Nephron progenitor cell (in vitro differentiated cells): ENCODE data around the gene HSD11B2.
A peak's percentile ranks its signal among the peaks of the same experiment; 100 is the strongest.

Experiments
- DNase-seq: peaks from one replicate; pipeline ENCODE4 v3.0.0; 2021
- H3K27ac Mint-ChIP-seq: 2 replicates; pipeline ENCODE4 v1.8.0; 2021; ENCODE audit warnings: mild to moderate bottlenecking, moderate library complexity, mixed read lengths
- H3K27me3 Mint-ChIP-seq: 2 replicates; pipeline ENCODE4 v1.8.0; 2021; ENCODE audit warnings: mild to moderate bottlenecking, low read depth, mixed read lengths; ENCODE audit not compliant: poor library complexity
- H3K36me3 Mint-ChIP-seq: 2 replicates; pipeline ENCODE4 v1.8.0; 2021; ENCODE audit warnings: low read depth, mixed read lengths
- H3K4me1 Mint-ChIP-seq: 2 replicates; pipeline ENCODE4 v1.8.0; 2021; ENCODE audit warnings: mixed read lengths
- H3K4me3 Mint-ChIP-seq: 2 replicates; pipeline ENCODE4 v1.8.0; 2021; ENCODE audit warnings: mild to moderate bottlenecking, moderate library complexity, mixed read lengths
- H3K9me3 Mint-ChIP-seq: 2 replicates; pipeline ENCODE4 v1.8.0; 2021; ENCODE audit warnings: mild to moderate bottlenecking, moderate library complexity, mixed read lengths
- TF ChIP-seq, protein P1 (sequence below): fragments of 200-600 bp; sonication (generic); IDR thresholded peaks from 2 replicates; pipeline ENCODE4 v1.5.0; 2021; ENCODE audit warnings: antibody characterized with exemption

The HSD11B2 gene

DNA sequence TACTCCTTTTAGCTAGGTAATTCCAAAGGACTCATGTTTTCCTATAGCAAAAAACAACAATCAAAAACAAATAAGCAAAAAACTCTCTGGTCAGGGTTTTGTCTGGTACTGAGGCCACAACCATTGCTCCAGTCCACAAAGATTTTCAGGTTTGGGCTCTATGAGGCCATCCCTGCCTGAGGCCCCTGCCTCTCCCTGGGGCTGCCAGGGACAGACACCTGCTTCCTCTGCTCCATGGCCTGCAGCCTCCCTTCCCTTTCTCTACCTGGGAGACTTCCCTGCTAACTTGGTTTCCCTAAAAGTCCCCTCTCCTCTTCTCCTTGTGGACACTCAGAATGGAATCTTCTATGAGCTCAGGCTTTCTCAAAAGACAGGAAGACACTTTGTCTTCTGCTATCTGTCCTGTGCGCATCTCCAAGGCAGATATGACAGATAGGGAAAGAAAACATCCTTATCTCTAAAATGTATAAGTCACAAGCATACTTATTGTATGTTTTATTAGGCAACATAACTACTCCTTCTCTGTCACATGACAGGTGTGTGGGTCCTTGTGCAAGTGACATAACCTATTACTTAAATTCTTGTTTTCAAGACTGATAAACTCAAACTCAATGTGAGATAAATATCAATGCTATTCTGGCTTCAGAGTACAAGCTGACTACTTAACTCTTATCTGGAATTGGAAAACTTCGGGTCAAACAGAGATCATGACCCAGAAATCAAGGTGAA, 13.4 kb upstream of the HSD11B2 start:
- Mint-ChIP-seq H3K4me1 (peaks cover 49% of the 10 kb centered on the region), H3K4me3 (peak overlapping the region; percentile 86), H3K36me3 (peaks cover 4% of the 10 kb centered on the region), H3K27ac (no peak overlapping the region), H3K27me3 (peaks cover 24% of the 10 kb centered on the region), H3K9me3 (no peaks in the 10 kb centered on the region)
- no peak for DNase-seq
- TF ChIP-seq, protein P1, sequence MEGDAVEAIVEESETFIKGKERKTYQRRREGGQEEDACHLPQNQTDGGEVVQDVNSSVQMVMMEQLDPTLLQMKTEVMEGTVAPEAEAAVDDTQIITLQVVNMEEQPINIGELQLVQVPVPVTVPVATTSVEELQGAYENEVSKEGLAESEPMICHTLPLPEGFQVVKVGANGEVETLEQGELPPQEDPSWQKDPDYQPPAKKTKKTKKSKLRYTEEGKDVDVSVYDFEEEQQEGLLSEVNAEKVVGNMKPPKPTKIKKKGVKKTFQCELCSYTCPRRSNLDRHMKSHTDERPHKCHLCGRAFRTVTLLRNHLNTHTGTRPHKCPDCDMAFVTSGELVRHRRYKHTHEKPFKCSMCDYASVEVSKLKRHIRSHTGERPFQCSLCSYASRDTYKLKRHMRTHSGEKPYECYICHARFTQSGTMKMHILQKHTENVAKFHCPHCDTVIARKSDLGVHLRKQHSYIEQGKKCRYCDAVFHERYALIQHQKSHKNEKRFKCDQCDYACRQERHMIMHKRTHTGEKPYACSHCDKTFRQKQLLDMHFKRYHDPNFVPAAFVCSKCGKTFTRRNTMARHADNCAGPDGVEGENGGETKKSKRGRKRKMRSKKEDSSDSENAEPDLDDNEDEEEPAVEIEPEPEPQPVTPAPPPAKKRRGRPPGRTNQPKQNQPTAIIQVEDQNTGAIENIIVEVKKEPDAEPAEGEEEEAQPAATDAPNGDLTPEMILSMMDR = no peak

DNA sequence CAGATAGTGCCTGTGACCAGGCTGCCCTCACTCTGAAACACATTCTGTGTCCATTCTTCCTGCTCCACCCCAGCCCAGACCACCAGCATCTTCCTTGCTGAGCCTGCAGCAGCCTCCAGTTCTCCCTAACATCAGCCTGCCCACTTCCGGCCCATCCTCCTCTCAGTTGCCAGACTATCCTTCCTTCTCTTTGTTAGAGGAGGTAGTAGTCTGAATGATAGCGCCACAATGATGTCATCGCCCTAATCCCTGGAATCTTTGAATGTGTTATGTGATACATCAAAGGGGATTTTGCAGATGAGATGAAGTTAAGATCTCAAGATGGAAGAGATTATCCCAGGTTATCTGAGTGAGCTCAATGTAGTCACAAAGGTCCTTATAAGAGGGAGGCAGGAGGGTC, 11.4 kb upstream of the HSD11B2 start:
- H3K36me3 Mint-ChIP-seq = peaks cover 4% of the 10 kb centered on the region
- H3K27me3 Mint-ChIP-seq = peaks cover 29% of the 10 kb centered on the region
- TF ChIP-seq, protein P1 = no peak
- H3K4me3 Mint-ChIP-seq = no peak overlapping the region
- DNase-seq = no peak
- no peaks in the 10 kb centered on the region for H3K9me3 Mint-ChIP-seq
- peaks cover 55% of the 10 kb centered on the region for H3K4me1 Mint-ChIP-seq
- no peak overlapping the region for H3K27ac Mint-ChIP-seq

GRCh38 chr16:67419931-67420330, 11.0 kb upstream of the HSD11B2 start:
- no peak overlapping the region for H3K4me3 Mint-ChIP-seq
- peaks cover 31% of the 10 kb centered on the region for H3K27me3 Mint-ChIP-seq
- no peaks in the 10 kb centered on the region for H3K9me3 Mint-ChIP-seq
- TF ChIP-seq, protein P1 = no peak
- DNase-seq = no peak
- no peak overlapping the region for H3K27ac Mint-ChIP-seq
- H3K36me3 Mint-ChIP-seq = peaks cover 4% of the 10 kb centered on the region
- H3K4me1 Mint-ChIP-seq = peaks cover 57% of the 10 kb centered on the region

- DNase-seq = no peak
- Mint-ChIP-seq H3K27me3 (peaks cover 37% of the 10 kb centered on the region), H3K27ac (peak overlapping the region; percentile 39), H3K9me3 (no peaks in the 10 kb centered on the region), H3K4me1 (peaks cover 61% of the 10 kb centered on the region), H3K36me3 (no peaks in the 10 kb centered on the region), H3K4me3 (no peak overlapping the region)
- TF ChIP-seq, protein P1 = no peak
These were observed 9.9 kb upstream of the HSD11B2 start for GRCh38 chr16:67421030-67421429.

DNA sequence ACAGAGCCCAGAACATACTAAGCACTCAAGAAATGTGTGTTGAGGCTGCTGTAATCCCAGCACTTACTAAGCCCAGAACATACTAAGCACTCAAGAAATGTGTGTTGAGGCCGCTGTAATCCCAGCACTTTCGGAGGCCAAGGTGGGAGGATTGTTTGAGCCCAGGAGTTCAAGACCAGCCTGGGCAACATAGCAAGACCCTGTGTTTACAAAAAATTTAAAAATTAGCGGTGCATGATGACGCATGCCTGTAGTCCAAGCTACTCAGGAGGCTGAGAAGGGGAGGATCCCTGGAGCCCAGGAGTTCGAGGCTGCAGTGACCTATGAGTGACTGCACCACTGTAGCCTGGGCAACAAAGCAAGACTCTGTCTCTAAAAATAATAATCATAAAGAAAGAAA, 7.9 kb upstream of the HSD11B2 start:
- Mint-ChIP-seq H3K27me3 (peaks cover 50% of the 10 kb centered on the region), H3K36me3 (no peaks in the 10 kb centered on the region), H3K4me1 (peaks cover 57% of the 10 kb centered on the region), H3K27ac (no peak overlapping the region), H3K9me3 (no peaks in the 10 kb centered on the region), H3K4me3 (no peak overlapping the region)
- no peak for DNase-seq
- TF ChIP-seq, protein P1 = no peak
